Nephron (organoid): ENCODE data around the gene RNF150.

Experiments used
- H3K27ac Mint-ChIP-seq, 3 experiments: 2 replicates each; pipeline ENCODE4 v1.8.0; 2020; ENCODE audit warnings: mixed read lengths in 3 of 3, mild to moderate bottlenecking in 2 of 3, moderate library complexity in 1 of 3
- H3K27me3 Mint-ChIP-seq: 2 replicates; pipeline ENCODE4 v1.8.0; 2021; ENCODE audit warnings: low read depth, mild to moderate bottlenecking, moderate library complexity, mixed read lengths
- H3K36me3 Mint-ChIP-seq: 2 replicates; pipeline ENCODE4 v1.8.0; 2020; ENCODE audit warnings: low read depth, mixed read lengths
- H3K4me1 Mint-ChIP-seq: 2 replicates; pipeline ENCODE4 v1.8.0; 2020; ENCODE audit warnings: mixed read lengths
- H3K4me3 Mint-ChIP-seq, 3 experiments: 2 replicates each; pipeline ENCODE4 v1.8.0; 2020; ENCODE audit warnings: mild to moderate bottlenecking in 3 of 3, mixed read lengths in 3 of 3, moderate library complexity in 2 of 3
- H3K9me3 Mint-ChIP-seq: 2 replicates; pipeline ENCODE4 v1.8.0; 2020; ENCODE audit warnings: mixed read lengths
- CTCF ChIP-seq, 3 experiments: fragments of 200-600 bp; sonication (generic); IDR thresholded peaks; one replicate each; pipeline ENCODE4 v1.5.0; 2021; ENCODE audit warnings: antibody characterized with exemption in 3 of 3; ENCODE audit not compliant: unreplicated experiment in 3 of 3

Gene RNF150

GRCh38 chr4:140903522-140904475 lies 229.5 kb downstream of the RNF150 start:
- Mint-ChIP-seq H3K27ac (peak overlapping the region; percentile 26 to 66 (median 59)), H3K27me3 (peaks cover 3% of the 10 kb centered on the region), H3K36me3 (peaks cover 9% of the 10 kb centered on the region), H3K4me1 (peaks cover 51% of the 10 kb centered on the region), H3K4me3 (peak overlapping the region in 1 of 3 experiments; percentile 24), H3K9me3 (no peaks in the 10 kb centered on the region)
- TF ChIP-seq CTCF (IDR thresholded peaks at IDR 0.05; ENCODE audit: unreplicated experiment in 3 of 3), result no peak

GRCh38 chr4:140901736-140902336 lies 231.4 kb downstream of the RNF150 start:
- Mint-ChIP-seq H3K4me1 (peaks cover 40% of the 10 kb centered on the region), H3K27me3 (peaks cover 3% of the 10 kb centered on the region), H3K27ac (peak overlapping the region; percentile 14 to 50 (median 15)), H3K36me3 (peaks cover 3% of the 10 kb centered on the region), H3K4me3 (no peak overlapping the region), H3K9me3 (no peaks in the 10 kb centered on the region)
- no peak for TF ChIP-seq CTCF (IDR thresholded peaks at IDR 0.05; ENCODE audit: unreplicated experiment in 3 of 3)

GRCh38 chr4:140893939-140894338 lies 239.3 kb downstream of the RNF150 start:
- no peak overlapping the region for H3K4me3 Mint-ChIP-seq
- peak overlapping the region; percentile 85 to 86 (median 85) for H3K27ac Mint-ChIP-seq
- no peaks in the 10 kb centered on the region for H3K36me3 Mint-ChIP-seq
- H3K4me1 Mint-ChIP-seq, result peaks cover 21% of the 10 kb centered on the region
- TF ChIP-seq CTCF (IDR thresholded peaks at IDR 0.05; ENCODE audit: unreplicated experiment in 3 of 3), result no peak
- H3K9me3 Mint-ChIP-seq, result no peaks in the 10 kb centered on the region
- H3K27me3 Mint-ChIP-seq, result peaks cover 5% of the 10 kb centered on the region

- H3K27me3 Mint-ChIP-seq, result peaks cover 5% of the 10 kb centered on the region
- no peak overlapping the region for H3K4me3 Mint-ChIP-seq
- H3K27ac Mint-ChIP-seq, result no peak overlapping the region
- peaks cover 19% of the 10 kb centered on the region for H3K9me3 Mint-ChIP-seq
- peaks cover 2% of the 10 kb centered on the region for H3K4me1 Mint-ChIP-seq
- no peak for TF ChIP-seq CTCF (IDR thresholded peaks at IDR 0.05; ENCODE audit: unreplicated experiment in 3 of 3)
- peaks cover 22% of the 10 kb centered on the region for H3K36me3 Mint-ChIP-seq
Observed at GRCh38 chr4:140888054-140888453, 245.2 kb downstream of the RNF150 start.

- peaks cover 24% of the 10 kb centered on the region for H3K9me3 Mint-ChIP-seq
- peaks cover 5% of the 10 kb centered on the region for H3K27me3 Mint-ChIP-seq
- no peak for TF ChIP-seq CTCF (IDR thresholded peaks at IDR 0.05; ENCODE audit: unreplicated experiment in 3 of 3)
- no peaks in the 10 kb centered on the region for H3K4me1 Mint-ChIP-seq
- H3K36me3 Mint-ChIP-seq, result peaks cover 28% of the 10 kb centered on the region
- no peak overlapping the region for H3K4me3 Mint-ChIP-seq
- no peak overlapping the region for H3K27ac Mint-ChIP-seq
Observed at GRCh38 chr4:140887467-140887866, 245.8 kb downstream of the RNF150 start.
